IPS-18c (cell line): ENCODE data around the gene PRC1.

Experiments
- H3K4me3 ChIP-seq: 2 replicates; pipeline ENCODE4 v1.7.0; 2013; ENCODE audit warnings: low read depth, mild to moderate bottlenecking, low read length, moderate library complexity; ENCODE audit not compliant: insufficient read depth
- H3K9me3 ChIP-seq: one replicate; pipeline ENCODE4 v1.6.1; 2013; ENCODE audit warnings: mild to moderate bottlenecking, low read length, moderate library complexity; ENCODE audit not compliant: control insufficient read depth, insufficient read depth

Gene PRC1

GRCh38 chr15:90946941-90947576 lies 47.3 kb downstream of the PRC1 start:
- Histone ChIP-seq H3K9me3 (no peaks in the 10 kb centered on the region), H3K4me3 (no peak overlapping the region)

GRCh38 chr15:90946538-90946937 lies 47.8 kb downstream of the PRC1 start:
- no peaks in the 10 kb centered on the region for H3K9me3 ChIP-seq
- H3K4me3 ChIP-seq, result no peak overlapping the region

GRCh38 chr15:90945091-90945490 lies 49.2 kb downstream of the PRC1 start:
- no peak overlapping the region for H3K4me3 ChIP-seq

GRCh38 chr15:90942354-90943120 lies 51.8 kb downstream of the PRC1 start:
- no peak overlapping the region for H3K4me3 ChIP-seq
- H3K9me3 ChIP-seq, result no peaks in the 10 kb centered on the region

More at GRCh38 chr15:90945091-90945490, 49.2 kb downstream of the PRC1 start:
- H3K9me3 ChIP-seq, result no peaks in the 10 kb centered on the region

- Histone ChIP-seq H3K9me3 (no peaks in the 10 kb centered on the region), H3K4me3 (no peak overlapping the region)
These were observed 53.3 kb downstream of the PRC1 start for GRCh38 chr15:90941038-90941437.

GRCh38 chr15:90939756-90940155 lies 54.6 kb downstream of the PRC1 start:
- no peak overlapping the region for H3K4me3 ChIP-seq
- H3K9me3 ChIP-seq, result no peaks in the 10 kb centered on the region

- H3K4me3 ChIP-seq, result no peak overlapping the region
- H3K9me3 ChIP-seq, result no peaks in the 10 kb centered on the region
These were observed 56.1 kb downstream of the PRC1 start for GRCh38 chr15:90938261-90938660.

GRCh38 chr15:90936823-90937222 lies 57.5 kb downstream of the PRC1 start:
- Histone ChIP-seq H3K9me3 (no peaks in the 10 kb centered on the region), H3K4me3 (no peak overlapping the region)

- Histone ChIP-seq H3K9me3 (no peaks in the 10 kb centered on the region), H3K4me3 (peak within 1 kb of the TSS; percentile 77)
These were observed 59.2 kb downstream of the PRC1 start, which contains the start of gene UNC45A for GRCh38 chr15:90934949-90935751. Gene UNC45A, plus strand, starts transcription at chr15:90935285. Its CDS starts 40 bp downstream, at chr15:90935325.

- Histone ChIP-seq H3K4me3 (peak overlapping the region; percentile 77), H3K9me3 (no peaks in the 10 kb centered on the region)
These were observed 59.9 kb downstream of the PRC1 start for GRCh38 chr15:90934256-90934948.

GRCh38 chr15:90933301-90933700 lies 61.0 kb downstream of the PRC1 start:
- H3K4me3 ChIP-seq, result no peak overlapping the region
- H3K9me3 ChIP-seq, result no peaks in the 10 kb centered on the region

- Histone ChIP-seq H3K9me3 (no peaks in the 10 kb centered on the region), H3K4me3 (no peak overlapping the region; the same call in 1 of the 2 replicates)
These were observed 61.7 kb downstream of the PRC1 start for GRCh38 chr15:90932660-90932991.

GRCh38 chr15:90931828-90932659 lies 62.3 kb downstream of the PRC1 start, which contains the start of gene HDDC3:
Gene HDDC3, minus strand, starts transcription at chr15:90932549. Its CDS starts 9 bp downstream, at chr15:90932540.
- peak within 1 kb of the TSS; percentile 64 for H3K4me3 ChIP-seq
- no peaks in the 10 kb centered on the region for H3K9me3 ChIP-seq

GRCh38 chr15:90931575-90931827 lies 62.8 kb downstream of the PRC1 start:
- no peaks in the 10 kb centered on the region for H3K9me3 ChIP-seq

GRCh38 chr15:90930861-90931574 lies 63.3 kb downstream of the PRC1 start:
- Histone ChIP-seq H3K4me3 (no peak overlapping the region), H3K9me3 (no peaks in the 10 kb centered on the region)

More at GRCh38 chr15:90931575-90931827, 62.8 kb downstream of the PRC1 start:
- peak overlapping the region; percentile 64 for H3K4me3 ChIP-seq
